HepG2 (cell line): ENCODE data around the gene CTAG1A. TPM values are rescaled to one million over a fixed set of nuclear protein-coding genes. Genes with fewer than 3 reads are reported as not detected.
A peak's percentile ranks its signal among the peaks of the same experiment; 100 is the strongest.

ENCODE experiments used
- CCDC6 ChIP-seq: sonication (generic); formaldehyde crosslinking; IDR thresholded peaks from 2 replicates; pipeline ENCODE4 v1.8.1; 2022; ENCODE audit warnings: mild to moderate bottlenecking, missing genetic modification reagents, moderate library complexity
- JUND ChIP-seq: sonication (generic); formaldehyde crosslinking; IDR thresholded peaks from 2 replicates; pipeline ENCODE4 v1.8.0; 2022; ENCODE audit warnings: mild to moderate bottlenecking, missing genetic modification reagents
- MED1 ChIP-seq: sonication (generic); formaldehyde crosslinking; IDR thresholded peaks from 2 replicates; pipeline ENCODE4 v1.4.0; 2020; ENCODE audit warnings: missing genetic modification reagents
- NFATC3 ChIP-seq: sonication (generic); formaldehyde crosslinking; IDR thresholded peaks from 2 replicates; pipeline ENCODE4 v1.5.1; 2020; ENCODE audit warnings: mild to moderate bottlenecking, missing genetic modification reagents
- NFYC ChIP-seq: IDR thresholded peaks from 2 replicates; pipeline ENCODE4 v1.6.1; 2016; ENCODE audit warnings: missing genetic modification reagents, missing compliant biosample characterization
- PHF5A ChIP-seq: IDR thresholded peaks from one replicate; pipeline ENCODE4 v1.6.1; 2018; ENCODE audit warnings: low read depth, missing genetic modification reagents; ENCODE audit not compliant: unreplicated experiment
- PITX1 ChIP-seq: sonication (generic); formaldehyde crosslinking; IDR thresholded peaks from 2 replicates; pipeline ENCODE4 v1.5.1; 2020; ENCODE audit warnings: mild to moderate bottlenecking, missing genetic modification reagents
- RBFOX2 ChIP-seq: fragments of 200-400 bp; formaldehyde crosslinking; IDR thresholded peaks from 2 replicates; pipeline ENCODE4 v1.6.1; 2017; ENCODE audit warnings: low read depth, mild to moderate bottlenecking, low read length
- RFX1 ChIP-seq: fragments of 450-650 bp; IDR thresholded peaks from 2 replicates; pipeline ENCODE4 v1.6.1; 2017
- ZBTB7A ChIP-seq: sonication (generic); formaldehyde crosslinking; IDR thresholded peaks from 2 replicates; pipeline ENCODE4 v1.8.0; 2022; ENCODE audit warnings: mild to moderate bottlenecking, missing genetic modification reagents
- ZNF12 ChIP-seq: sonication (generic); formaldehyde crosslinking; IDR thresholded peaks from 2 replicates; pipeline ENCODE4 v1.5.0; 2020; ENCODE audit warnings: missing genetic modification reagents
- ZNF569 ChIP-seq: sonication (generic); formaldehyde crosslinking; IDR thresholded peaks from 2 replicates; pipeline ENCODE4 v1.5.0; 2020; ENCODE audit warnings: mild to moderate bottlenecking, missing genetic modification reagents, moderate library complexity, borderline replicate concordance
- ZNF713 ChIP-seq: sonication (generic); formaldehyde crosslinking; IDR thresholded peaks from 2 replicates; pipeline ENCODE4 v1.4.0; 2020; ENCODE audit warnings: mild to moderate bottlenecking, missing genetic modification reagents
- polyA plus RNA-seq, 8 experiments: library from polyadenylated mRNA; depleted of rRNA in 3 of 8; stranded (reverse) in 7 of 8; unstranded in 1 of 8; fragments of >200 nt; fragmentation: Illumina TruSeq in 4 of 8; extraction: Trizol in 4 of 8; gene quantifications; 2 replicates each; pipeline versions ENCODE4 v1.2.1 to v1.2.3, GENCODE V29; 2011 to 2016; ENCODE audit warnings: low read depth in 4 of 8, missing spikeins in 1 of 8, mixed read lengths in 1 of 8; ENCODE audit not compliant: insufficient read depth in 1 of 8
- total RNA-seq, 5 experiments: library from RNA; depleted of rRNA; stranded (reverse); fragments of >200 nt; fragmentation: Illumina TruSeq; extraction: Trizol; gene quantifications; 2 replicates each; pipeline ENCODE4 v1.2.3, GENCODE V29; 2016; ENCODE audit warnings: low read depth in 1 of 5
- TF ChIP-seq, protein P1 (sequence below): sonication (generic); formaldehyde crosslinking; IDR thresholded peaks from 2 replicates; pipeline ENCODE4 v1.8.1; 2023; ENCODE audit warnings: mild to moderate bottlenecking, moderate library complexity, missing genetic modification reagents
- TF ChIP-seq, protein P2 (sequence below): sonication (generic); formaldehyde crosslinking; IDR thresholded peaks from 2 replicates; pipeline ENCODE4 v1.4.0; 2020; ENCODE audit warnings: missing genetic modification reagents, borderline replicate concordance
- TF ChIP-seq, protein P3 (sequence below): sonication (generic); formaldehyde crosslinking; conservative IDR thresholded peaks from 2 replicates; pipeline ENCODE4 v1.8.1; 2023; ENCODE audit warnings: missing genetic modification reagents
- TF ChIP-seq, protein P4 (sequence below): sonication (generic); formaldehyde crosslinking; IDR thresholded peaks from 2 replicates; pipeline ENCODE4 v1.5.1; 2020; ENCODE audit warnings: mild to moderate bottlenecking, missing genetic modification reagents
- TF ChIP-seq, protein P5 (sequence below): sonication (generic); formaldehyde crosslinking; IDR thresholded peaks from 2 replicates; pipeline ENCODE4 v1.5.1; 2020; ENCODE audit warnings: missing genetic modification reagents, mild to moderate bottlenecking, borderline replicate concordance
- TF ChIP-seq, protein P6 (sequence below): sonication (generic); formaldehyde crosslinking; IDR thresholded peaks from 2 replicates; pipeline ENCODE4 v1.4.0; 2020; ENCODE audit warnings: missing genetic modification reagents, borderline replicate concordance

The CTAG1A gene
- total and polyA plus RNA-seq, 2 of the 13 experiments (the other 11 are each of a cell fraction or from before 2014, with no cell fraction given): not detected

DNA sequence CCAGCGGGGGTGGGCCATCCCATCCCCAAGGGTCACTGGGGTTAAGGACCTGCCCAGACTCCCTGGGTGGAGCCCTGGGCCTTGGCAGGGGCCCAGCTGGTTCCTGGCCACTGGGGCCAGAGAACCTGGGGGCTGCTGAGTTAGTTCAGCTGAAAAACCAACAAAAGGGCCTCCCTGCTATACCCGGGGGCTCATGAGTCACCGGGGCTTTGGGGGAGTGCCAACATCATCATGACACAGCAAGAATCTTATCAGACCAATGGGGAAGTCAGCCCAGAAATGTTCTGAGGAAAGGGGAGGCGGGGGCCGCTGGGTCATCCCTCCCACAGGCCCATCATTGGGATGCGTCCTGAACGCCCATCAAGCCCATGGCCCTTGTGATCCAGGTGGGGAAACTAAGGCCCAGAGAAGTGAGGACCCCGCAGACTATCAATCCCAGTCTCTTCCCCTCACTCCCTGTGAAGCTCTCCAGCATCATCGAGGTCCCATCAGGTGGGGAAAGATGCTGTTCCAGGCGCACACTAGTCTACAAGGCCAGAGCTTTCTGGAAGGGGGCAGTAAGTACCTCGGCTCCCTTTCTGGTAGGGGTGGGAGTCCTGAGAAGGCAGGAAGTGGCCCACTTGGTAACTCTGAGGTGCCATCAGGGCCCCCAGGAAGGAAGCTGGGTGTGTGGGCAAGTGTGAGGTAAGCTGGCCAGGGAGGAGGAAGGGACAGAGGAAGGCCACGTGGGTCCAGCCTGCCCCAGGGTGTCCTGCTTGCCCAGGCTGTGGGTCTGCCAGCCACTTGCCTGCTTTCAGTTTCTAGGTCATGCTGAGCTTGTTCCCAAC is 42.8 kb upstream of the CTAG1A start (continued):
- TF ChIP-seq, protein P1, sequence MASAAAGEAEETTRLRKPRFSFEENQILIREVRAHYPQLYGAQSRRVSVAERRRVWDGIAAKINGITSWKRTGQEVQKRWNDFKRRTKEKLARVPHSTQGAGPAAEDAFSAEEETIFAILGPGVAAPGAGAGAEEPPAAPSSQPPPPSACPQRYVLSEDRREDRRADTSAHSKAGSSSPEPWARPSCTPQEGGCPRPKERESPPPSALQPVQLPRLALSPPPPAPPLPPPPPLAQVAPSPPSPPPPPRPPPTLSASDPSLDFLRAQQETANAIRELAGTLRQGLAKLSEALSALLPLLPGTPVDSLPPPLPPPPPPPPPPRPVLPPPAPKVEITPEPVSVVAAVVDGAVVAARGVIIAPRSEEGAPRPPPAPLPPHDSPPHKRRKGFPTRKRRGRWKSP (CRISPR knock-in tag): no peak
- TF ChIP-seq MED1 (CRISPR knock-in tag) (peak; percentile 88), CCDC6 (0 out of 2 replicates have a peak, but pooled peaks have one; percentile 30), ZNF713 (CRISPR knock-in tag) (no peak), RFX1 (no peak), NFYC (CRISPR knock-in tag) (peak; percentile 38), ZNF12 (CRISPR knock-in tag) (no peak), RBFOX2 (peak; percentile 13; the same call in 1 of the 2 replicates), JUND (CRISPR knock-in tag) (peak; percentile 86), PHF5A (CRISPR knock-in tag) (peak; percentile 38), NFATC3 (CRISPR knock-in tag) (no peak), PITX1 (CRISPR knock-in tag) (no peak), ZBTB7A (no peak), ZNF569 (no peak)
- TF ChIP-seq, protein P2, sequence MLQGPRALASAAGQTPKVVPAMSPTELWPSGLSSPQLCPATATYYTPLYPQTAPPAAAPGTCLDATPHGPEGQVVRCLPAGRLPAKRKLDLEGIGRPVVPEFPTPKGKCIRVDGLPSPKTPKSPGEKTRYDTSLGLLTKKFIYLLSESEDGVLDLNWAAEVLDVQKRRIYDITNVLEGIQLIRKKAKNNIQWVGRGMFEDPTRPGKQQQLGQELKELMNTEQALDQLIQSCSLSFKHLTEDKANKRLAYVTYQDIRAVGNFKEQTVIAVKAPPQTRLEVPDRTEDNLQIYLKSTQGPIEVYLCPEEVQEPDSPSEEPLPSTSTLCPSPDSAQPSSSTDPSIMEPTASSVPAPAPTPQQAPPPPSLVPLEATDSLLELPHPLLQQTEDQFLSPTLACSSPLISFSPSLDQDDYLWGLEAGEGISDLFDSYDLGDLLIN: no peak
- TF ChIP-seq, protein P3, sequence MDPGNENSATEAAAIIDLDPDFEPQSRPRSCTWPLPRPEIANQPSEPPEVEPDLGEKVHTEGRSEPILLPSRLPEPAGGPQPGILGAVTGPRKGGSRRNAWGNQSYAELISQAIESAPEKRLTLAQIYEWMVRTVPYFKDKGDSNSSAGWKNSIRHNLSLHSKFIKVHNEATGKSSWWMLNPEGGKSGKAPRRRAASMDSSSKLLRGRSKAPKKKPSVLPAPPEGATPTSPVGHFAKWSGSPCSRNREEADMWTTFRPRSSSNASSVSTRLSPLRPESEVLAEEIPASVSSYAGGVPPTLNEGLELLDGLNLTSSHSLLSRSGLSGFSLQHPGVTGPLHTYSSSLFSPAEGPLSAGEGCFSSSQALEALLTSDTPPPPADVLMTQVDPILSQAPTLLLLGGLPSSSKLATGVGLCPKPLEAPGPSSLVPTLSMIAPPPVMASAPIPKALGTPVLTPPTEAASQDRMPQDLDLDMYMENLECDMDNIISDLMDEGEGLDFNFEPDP (CRISPR knock-in tag): no peak
- TF ChIP-seq, protein P4, sequence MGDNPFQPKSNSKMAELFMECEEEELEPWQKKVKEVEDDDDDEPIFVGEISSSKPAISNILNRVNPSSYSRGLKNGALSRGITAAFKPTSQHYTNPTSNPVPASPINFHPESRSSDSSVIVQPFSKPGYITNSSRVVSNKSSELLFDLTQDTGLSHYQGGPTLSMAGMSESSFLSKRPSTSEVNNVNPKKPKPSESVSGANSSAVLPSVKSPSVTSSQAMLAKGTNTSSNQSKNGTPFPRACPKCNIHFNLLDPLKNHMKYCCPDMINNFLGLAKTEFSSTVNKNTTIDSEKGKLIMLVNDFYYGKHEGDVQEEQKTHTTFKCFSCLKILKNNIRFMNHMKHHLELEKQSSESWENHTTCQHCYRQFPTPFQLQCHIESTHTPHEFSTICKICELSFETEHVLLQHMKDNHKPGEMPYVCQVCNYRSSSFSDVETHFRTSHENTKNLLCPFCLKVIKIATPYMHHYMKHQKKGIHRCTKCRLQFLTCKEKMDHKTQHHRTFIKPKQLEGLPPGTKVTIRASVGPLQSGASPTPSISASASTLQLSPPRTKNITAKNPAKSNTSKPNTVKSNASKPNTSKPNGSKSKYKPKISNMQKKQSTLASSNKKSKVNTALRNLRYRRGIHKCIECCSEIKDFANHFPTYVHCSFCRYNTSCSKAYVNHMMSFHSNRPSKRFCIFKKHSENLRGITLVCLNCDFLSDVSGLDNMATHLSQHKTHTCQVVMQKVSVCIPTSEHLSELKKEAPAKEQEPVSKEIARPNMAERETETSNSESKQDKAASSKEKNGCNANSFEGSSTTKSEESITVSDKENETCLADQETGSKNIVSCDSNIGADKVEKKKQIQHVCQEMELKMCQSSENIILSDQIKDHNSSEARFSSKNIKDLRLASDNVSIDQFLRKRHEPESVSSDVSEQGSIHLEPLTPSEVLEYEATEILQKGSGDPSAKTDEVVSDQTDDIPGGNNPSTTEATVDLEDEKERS: no peak
- TF ChIP-seq, protein P5, sequence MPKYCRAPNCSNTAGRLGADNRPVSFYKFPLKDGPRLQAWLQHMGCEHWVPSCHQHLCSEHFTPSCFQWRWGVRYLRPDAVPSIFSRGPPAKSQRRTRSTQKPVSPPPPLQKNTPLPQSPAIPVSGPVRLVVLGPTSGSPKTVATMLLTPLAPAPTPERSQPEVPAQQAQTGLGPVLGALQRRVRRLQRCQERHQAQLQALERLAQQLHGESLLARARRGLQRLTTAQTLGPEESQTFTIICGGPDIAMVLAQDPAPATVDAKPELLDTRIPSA (CRISPR knock-in tag): no peak
- TF ChIP-seq, protein P6, sequence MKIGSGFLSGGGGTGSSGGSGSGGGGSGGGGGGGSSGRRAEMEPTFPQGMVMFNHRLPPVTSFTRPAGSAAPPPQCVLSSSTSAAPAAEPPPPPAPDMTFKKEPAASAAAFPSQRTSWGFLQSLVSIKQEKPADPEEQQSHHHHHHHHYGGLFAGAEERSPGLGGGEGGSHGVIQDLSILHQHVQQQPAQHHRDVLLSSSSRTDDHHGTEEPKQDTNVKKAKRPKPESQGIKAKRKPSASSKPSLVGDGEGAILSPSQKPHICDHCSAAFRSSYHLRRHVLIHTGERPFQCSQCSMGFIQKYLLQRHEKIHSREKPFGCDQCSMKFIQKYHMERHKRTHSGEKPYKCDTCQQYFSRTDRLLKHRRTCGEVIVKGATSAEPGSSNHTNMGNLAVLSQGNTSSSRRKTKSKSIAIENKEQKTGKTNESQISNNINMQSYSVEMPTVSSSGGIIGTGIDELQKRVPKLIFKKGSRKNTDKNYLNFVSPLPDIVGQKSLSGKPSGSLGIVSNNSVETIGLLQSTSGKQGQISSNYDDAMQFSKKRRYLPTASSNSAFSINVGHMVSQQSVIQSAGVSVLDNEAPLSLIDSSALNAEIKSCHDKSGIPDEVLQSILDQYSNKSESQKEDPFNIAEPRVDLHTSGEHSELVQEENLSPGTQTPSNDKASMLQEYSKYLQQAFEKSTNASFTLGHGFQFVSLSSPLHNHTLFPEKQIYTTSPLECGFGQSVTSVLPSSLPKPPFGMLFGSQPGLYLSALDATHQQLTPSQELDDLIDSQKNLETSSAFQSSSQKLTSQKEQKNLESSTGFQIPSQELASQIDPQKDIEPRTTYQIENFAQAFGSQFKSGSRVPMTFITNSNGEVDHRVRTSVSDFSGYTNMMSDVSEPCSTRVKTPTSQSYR (CRISPR knock-in tag): peak; percentile 49; the same call in 1 of the 2 replicates
